Dendritic cell treated with granulocyte-macrophage colony-stimulating factor and Interleukin-4, amounts not matched to agents 40 ng/mL and 50 ng/mL, for 4 days (primary cell): ENCODE results near the gene VASN.
"Not testable (repeated sequence)": the region's sequence is repeated elsewhere in the genome, so short reads cannot be mapped to it uniquely, and the experiment has no call there.

Source experiments
- H3K27ac Mint-ChIP-seq: one replicate; pipeline ENCODE4 v1.8.0; 2022; ENCODE audit warnings: mild to moderate bottlenecking, mixed read lengths
- H3K27me3 Mint-ChIP-seq: one replicate; pipeline ENCODE4 v1.8.0; 2022; ENCODE audit warnings: mild to moderate bottlenecking, mixed read lengths
- H3K36me3 Mint-ChIP-seq: one replicate; pipeline ENCODE4 v1.8.0; 2022; ENCODE audit warnings: low read depth, mixed read lengths
- H3K4me1 Mint-ChIP-seq: one replicate; pipeline ENCODE4 v1.8.0; 2022; ENCODE audit warnings: low read depth, mixed read lengths
- H3K4me3 Mint-ChIP-seq: one replicate; pipeline ENCODE4 v1.8.0; 2022; ENCODE audit warnings: mild to moderate bottlenecking, moderate library complexity, mixed read lengths
- H3K9me3 Mint-ChIP-seq: one replicate; pipeline ENCODE4 v1.8.0; 2022; ENCODE audit warnings: mixed read lengths
- intact Hi-C: fragments of 100-400 bp; cut with micrococcal nuclease; formaldehyde crosslinking; loops from one replicate; pipeline ENCODE4 v1.15.0; 2022

Gene VASN

GRCh38 chr16:4332083-4332482 is 39.6 kb upstream of the VASN start:
- H3K36me3 Mint-ChIP-seq = peaks cover 23% of the 10 kb centered on the region
- no peak overlapping the region for H3K27ac Mint-ChIP-seq
- intact Hi-C loops = loop anchor here (10.0 kb wide), 1 partner anchor 347 kb away; no protein-coding TSS in a partner anchor
- peaks cover 15% of the 10 kb centered on the region for H3K4me1 Mint-ChIP-seq
- peaks cover 19% of the 10 kb centered on the region for H3K27me3 Mint-ChIP-seq
- no peaks in the 10 kb centered on the region for H3K9me3 Mint-ChIP-seq
- no peak overlapping the region for H3K4me3 Mint-ChIP-seq

- peaks cover 19% of the 10 kb centered on the region for H3K27me3 Mint-ChIP-seq
- H3K4me1 Mint-ChIP-seq = peaks cover 15% of the 10 kb centered on the region
- H3K36me3 Mint-ChIP-seq = peaks cover 30% of the 10 kb centered on the region
- intact Hi-C loops = loop anchor here (10.0 kb wide), 1 partner anchor 348 kb away; no protein-coding TSS in a partner anchor
- no peak overlapping the region for H3K4me3 Mint-ChIP-seq
- no peak overlapping the region for H3K27ac Mint-ChIP-seq
- H3K9me3 Mint-ChIP-seq = no peaks in the 10 kb centered on the region
Measured at GRCh38 chr16:4332623-4333307, 38.9 kb upstream of the VASN start.

- peaks cover 35% of the 10 kb centered on the region for H3K36me3 Mint-ChIP-seq
- no peak overlapping the region for H3K27ac Mint-ChIP-seq
Measured at GRCh38 chr16:4333308-4333638, 38.4 kb upstream of the VASN start.

DNA sequence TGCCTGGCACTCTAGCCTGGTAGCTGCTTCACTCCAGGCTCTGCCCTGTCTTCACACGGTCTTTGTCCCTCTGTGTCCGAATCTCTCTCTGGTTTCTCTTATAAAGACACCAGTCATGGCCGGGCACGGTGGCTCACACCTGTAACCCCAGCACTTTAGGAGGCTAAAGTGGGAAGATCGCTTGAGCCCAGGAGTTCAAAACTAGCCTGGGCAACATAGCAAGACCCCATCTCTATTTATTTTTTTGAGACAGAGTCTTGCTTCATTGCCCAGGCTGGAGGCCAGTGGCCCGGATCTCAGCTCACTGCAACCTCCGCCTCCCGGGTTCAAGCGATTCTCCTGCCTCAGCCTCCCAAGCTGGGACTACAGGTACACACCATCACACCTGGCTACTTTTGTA is 37.9 kb upstream of the VASN start:
- Mint-ChIP-seq H3K36me3 (peaks cover 39% of the 10 kb centered on the region), H3K27me3 (peaks cover 13% of the 10 kb centered on the region)
- intact Hi-C loops = loop anchor here (10.0 kb wide), 1 partner anchor 349 kb away; no protein-coding TSS in a partner anchor
- H3K4me1 Mint-ChIP-seq, H3K4me3 Mint-ChIP-seq, H3K9me3 Mint-ChIP-seq, H3K27ac Mint-ChIP-seq: not testable (repeated sequence)

More at GRCh38 chr16:4333308-4333638, 38.4 kb upstream of the VASN start:
- intact Hi-C loops = loop anchor here (10.0 kb wide), 1 partner anchor 348 kb away; no protein-coding TSS in a partner anchor
- peaks cover 10% of the 10 kb centered on the region for H3K4me1 Mint-ChIP-seq
- no peaks in the 10 kb centered on the region for H3K9me3 Mint-ChIP-seq
- peaks cover 16% of the 10 kb centered on the region for H3K27me3 Mint-ChIP-seq
- H3K4me3 Mint-ChIP-seq = no peak overlapping the region

DNA sequence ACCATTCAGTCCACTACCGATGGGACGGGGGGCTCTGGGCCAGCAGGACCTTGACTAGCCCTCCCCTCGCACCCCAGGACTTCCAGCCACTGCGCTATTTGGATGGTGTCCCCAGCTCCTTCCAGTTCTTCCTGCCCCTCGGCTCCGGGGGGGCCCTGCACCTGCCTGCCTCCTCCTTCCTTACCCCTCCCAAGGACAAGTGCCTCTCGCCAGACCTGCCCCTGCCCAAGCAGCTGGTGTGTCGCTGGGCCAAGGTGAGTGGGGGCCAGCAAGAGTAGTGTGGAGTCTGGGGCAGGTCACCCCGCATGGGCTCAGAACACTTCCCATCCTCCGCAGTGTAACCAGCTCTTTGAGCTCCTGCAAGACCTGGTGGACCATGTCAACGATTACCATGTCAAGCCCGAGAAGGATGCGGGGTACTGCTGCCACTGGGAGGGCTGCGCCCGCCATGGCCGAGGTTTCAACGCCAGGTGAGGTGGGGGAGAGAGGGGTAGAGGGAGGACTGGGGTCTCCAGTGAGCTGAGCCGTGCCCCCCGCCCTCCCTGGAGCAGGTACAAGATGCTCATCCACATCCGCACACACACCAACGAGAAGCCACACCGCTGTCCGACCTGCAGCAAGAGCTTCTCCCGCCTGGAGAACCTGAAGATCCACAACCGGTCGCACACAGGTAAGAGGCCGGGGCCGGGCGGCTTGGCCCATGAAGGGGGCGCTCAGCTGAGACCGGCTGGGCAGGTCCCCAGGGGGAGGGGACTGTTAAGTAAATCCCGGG is 36.7 kb upstream of the VASN start:
- Mint-ChIP-seq H3K4me1 (no peaks in the 10 kb centered on the region), H3K4me3 (no peak overlapping the region), H3K9me3 (no peaks in the 10 kb centered on the region), H3K36me3 (peaks cover 51% of the 10 kb centered on the region), H3K27me3 (peaks cover 13% of the 10 kb centered on the region), H3K27ac (no peak overlapping the region)
- intact Hi-C loops = loop anchor here (10.0 kb wide), 1 partner anchor 350 kb away; no protein-coding TSS in a partner anchor

DNA sequence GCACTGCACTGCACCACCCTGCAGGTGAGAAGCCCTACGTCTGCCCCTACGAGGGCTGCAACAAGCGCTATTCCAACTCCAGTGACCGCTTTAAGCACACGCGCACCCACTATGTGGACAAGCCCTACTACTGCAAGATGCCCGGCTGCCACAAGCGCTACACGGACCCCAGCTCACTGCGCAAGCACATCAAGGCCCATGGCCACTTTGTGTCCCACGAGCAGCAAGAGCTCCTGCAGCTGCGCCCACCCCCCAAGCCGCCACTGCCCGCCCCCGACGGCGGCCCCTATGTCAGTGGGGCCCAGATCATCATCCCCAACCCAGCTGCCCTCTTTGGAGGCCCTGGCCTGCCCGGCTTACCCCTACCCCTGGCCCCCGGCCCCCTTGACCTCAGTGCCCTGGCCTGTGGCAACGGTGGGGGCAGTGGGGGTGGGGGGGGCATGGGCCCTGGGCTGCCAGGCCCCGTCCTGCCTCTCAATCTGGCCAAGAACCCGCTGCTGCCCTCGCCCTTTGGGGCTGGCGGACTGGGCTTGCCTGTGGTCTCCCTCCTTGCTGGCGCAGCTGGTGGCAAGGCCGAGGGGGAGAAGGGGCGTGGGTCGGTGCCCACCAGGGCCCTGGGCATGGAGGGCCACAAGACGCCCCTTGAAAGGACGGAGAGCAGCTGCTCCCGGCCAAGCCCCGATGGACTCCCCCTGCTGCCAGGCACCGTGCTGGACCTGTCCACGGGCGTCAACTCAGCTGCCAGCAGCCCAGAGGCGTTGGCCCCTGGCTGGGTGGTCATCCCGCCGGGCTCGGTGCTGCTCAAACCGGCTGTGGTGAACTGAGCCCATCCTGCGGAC is 34.7 kb upstream of the VASN start:
- intact Hi-C loops = loop anchor here (10.0 kb wide), 1 partner anchor 352 kb away; no protein-coding TSS in a partner anchor
- H3K4me1 Mint-ChIP-seq = no peaks in the 10 kb centered on the region
- no peak overlapping the region for H3K4me3 Mint-ChIP-seq
- peaks cover 13% of the 10 kb centered on the region for H3K27me3 Mint-ChIP-seq
- peaks cover 71% of the 10 kb centered on the region for H3K36me3 Mint-ChIP-seq
- H3K27ac Mint-ChIP-seq = no peak overlapping the region
- no peaks in the 10 kb centered on the region for H3K9me3 Mint-ChIP-seq

- no peak overlapping the region for H3K4me3 Mint-ChIP-seq
- intact Hi-C loops = loop anchor here (10.0 kb wide), 1 partner anchor 353 kb away; no protein-coding TSS in a partner anchor
Measured at GRCh38 chr16:4337540-4338088, 34.0 kb upstream of the VASN start.

GRCh38 chr16:4338125-4338582 is 33.5 kb upstream of the VASN start:
- no peak overlapping the region for H3K4me3 Mint-ChIP-seq
- H3K27ac Mint-ChIP-seq = no peak overlapping the region
- intact Hi-C loops = loop anchor here (10.0 kb wide), 1 partner anchor 353 kb away; no protein-coding TSS in a partner anchor
- no peaks in the 10 kb centered on the region for H3K4me1 Mint-ChIP-seq
- H3K36me3 Mint-ChIP-seq = peaks cover 80% of the 10 kb centered on the region
- H3K27me3 Mint-ChIP-seq = peaks cover 5% of the 10 kb centered on the region
- no peaks in the 10 kb centered on the region for H3K9me3 Mint-ChIP-seq

More at GRCh38 chr16:4337540-4338088, 34.0 kb upstream of the VASN start:
- H3K27me3 Mint-ChIP-seq = peaks cover 10% of the 10 kb centered on the region
- H3K4me1 Mint-ChIP-seq = no peaks in the 10 kb centered on the region
- H3K9me3 Mint-ChIP-seq = no peaks in the 10 kb centered on the region
- H3K36me3 Mint-ChIP-seq = peaks cover 75% of the 10 kb centered on the region
- H3K27ac Mint-ChIP-seq = no peak overlapping the region

DNA sequence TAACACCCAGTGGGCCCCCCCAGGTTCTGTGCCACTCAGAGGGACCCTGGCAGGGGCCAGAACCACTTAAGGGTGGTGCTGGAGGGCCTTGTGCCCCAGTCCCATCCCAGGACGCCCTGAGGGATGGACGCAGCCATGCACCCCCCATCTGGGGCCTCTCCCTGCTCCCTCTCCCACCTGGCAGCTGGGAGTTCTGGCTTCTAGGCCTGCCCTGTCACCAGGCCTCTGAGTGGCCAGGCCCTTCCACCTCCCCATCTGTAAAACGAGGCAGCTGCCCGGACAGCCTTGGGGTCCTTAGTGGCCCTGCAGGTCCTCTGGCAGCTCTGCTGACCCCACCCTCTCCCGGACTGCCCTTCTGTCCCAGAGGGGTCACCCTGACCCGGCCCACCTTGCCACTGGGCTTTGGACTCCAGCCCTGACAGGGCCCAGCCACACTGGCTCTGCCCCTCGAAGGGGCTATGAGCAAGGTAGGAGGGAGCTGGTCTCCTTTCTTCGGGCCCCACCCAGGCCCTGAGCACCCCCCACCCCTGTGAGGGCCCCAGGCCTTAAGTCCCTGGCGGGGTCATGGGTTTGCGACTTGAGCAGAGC is 32.8 kb upstream of the VASN start:
- Mint-ChIP-seq H3K4me1 (peaks cover 2% of the 10 kb centered on the region), H3K27ac (no peak overlapping the region), H3K9me3 (no peaks in the 10 kb centered on the region), H3K27me3 (peaks cover 2% of the 10 kb centered on the region), H3K4me3 (no peak overlapping the region), H3K36me3 (peaks cover 86% of the 10 kb centered on the region)
- intact Hi-C loops = loop anchor here (10.0 kb wide), 1 partner anchor 354 kb away; no protein-coding TSS in a partner anchor

DNA sequence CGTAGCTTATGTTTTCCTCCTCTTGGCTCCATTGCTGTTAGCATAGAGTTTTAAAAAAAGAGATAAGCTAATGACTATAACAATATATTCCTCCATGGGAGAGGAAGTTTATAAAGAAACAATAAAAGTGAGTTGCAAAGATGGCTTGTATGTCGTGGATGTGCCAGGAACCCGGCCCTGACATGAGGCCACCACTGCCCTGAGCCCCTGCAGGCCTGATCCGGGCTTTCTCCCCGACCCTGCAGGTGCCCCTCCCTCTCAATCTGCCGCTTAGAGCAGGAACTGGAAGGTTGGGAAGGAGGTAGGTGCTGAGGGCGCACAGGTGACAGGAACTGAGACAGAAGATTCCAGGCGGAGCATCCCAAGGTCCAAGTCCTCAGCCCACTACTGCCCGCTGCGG is 32.2 kb upstream of the VASN start:
- no peak overlapping the region for H3K4me3 Mint-ChIP-seq
- H3K9me3 Mint-ChIP-seq = no peaks in the 10 kb centered on the region
- H3K36me3 Mint-ChIP-seq = peaks cover 89% of the 10 kb centered on the region
- intact Hi-C loops = loop anchor here (10.0 kb wide), 1 partner anchor 355 kb away; no protein-coding TSS in a partner anchor
- peaks cover 2% of the 10 kb centered on the region for H3K27me3 Mint-ChIP-seq
- H3K27ac Mint-ChIP-seq = no peak overlapping the region
- H3K4me1 Mint-ChIP-seq = peaks cover 5% of the 10 kb centered on the region

DNA sequence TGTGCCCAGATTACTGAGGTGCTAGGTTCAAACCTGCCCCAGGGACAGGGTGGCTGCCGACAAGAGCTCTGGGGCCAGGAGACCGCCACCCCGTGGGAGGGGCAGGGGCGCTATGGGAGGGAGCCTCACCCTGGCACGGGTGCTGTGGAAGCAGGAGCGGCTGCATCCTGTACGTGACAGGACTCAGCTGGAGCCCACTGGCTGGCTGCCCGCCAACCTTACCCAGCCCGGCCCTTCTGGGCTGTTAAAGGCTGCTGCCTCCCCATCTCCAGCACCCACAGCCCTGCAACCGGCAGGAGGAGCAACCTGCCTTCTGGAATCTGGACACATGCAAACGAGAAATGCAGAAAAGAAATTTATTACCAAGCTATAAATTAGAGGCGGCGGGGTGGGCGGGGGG is 31.7 kb upstream of the VASN start:
- H3K27me3 Mint-ChIP-seq = no peaks in the 10 kb centered on the region
- H3K9me3 Mint-ChIP-seq = no peaks in the 10 kb centered on the region
- H3K4me1 Mint-ChIP-seq = peaks cover 8% of the 10 kb centered on the region
- H3K36me3 Mint-ChIP-seq = peaks cover 85% of the 10 kb centered on the region
- H3K27ac Mint-ChIP-seq = no peak overlapping the region
- no peak overlapping the region for H3K4me3 Mint-ChIP-seq
- intact Hi-C loops = loop anchor here (10.0 kb wide), 1 partner anchor 355 kb away; no protein-coding TSS in a partner anchor

- no peak overlapping the region for H3K27ac Mint-ChIP-seq
- peaks cover 13% of the 10 kb centered on the region for H3K4me1 Mint-ChIP-seq
- H3K36me3 Mint-ChIP-seq = peaks cover 80% of the 10 kb centered on the region
- intact Hi-C loops = no loop called here
- no peak overlapping the region for H3K4me3 Mint-ChIP-seq
- no peaks in the 10 kb centered on the region for H3K9me3 Mint-ChIP-seq
- no peaks in the 10 kb centered on the region for H3K27me3 Mint-ChIP-seq
Measured at GRCh38 chr16:4340443-4340842, 31.2 kb upstream of the VASN start.

GRCh38 chr16:4341250-4341649 is 30.4 kb upstream of the VASN start:
- no peak overlapping the region for H3K27ac Mint-ChIP-seq
- peaks cover 75% of the 10 kb centered on the region for H3K36me3 Mint-ChIP-seq
- no peaks in the 10 kb centered on the region for H3K27me3 Mint-ChIP-seq

More at GRCh38 chr16:4341250-4341649, 30.4 kb upstream of the VASN start:
- Mint-ChIP-seq H3K9me3 (no peaks in the 10 kb centered on the region), H3K4me3 (no peak overlapping the region), H3K4me1 (peaks cover 21% of the 10 kb centered on the region)
- intact Hi-C loops = no loop called here
